ENCODE results near the gene EMP3. TPM values are rescaled to one million over a fixed set of nuclear protein-coding genes. Genes with fewer than 3 reads are reported as not detected.

Gene EMP3
- total and polyA plus RNA-seq, 9 of the 15 experiments (the other 6 are each of a cell fraction or from before 2014, with no cell fraction given), result 123 to 386 (median 296) TPM

DNA sequence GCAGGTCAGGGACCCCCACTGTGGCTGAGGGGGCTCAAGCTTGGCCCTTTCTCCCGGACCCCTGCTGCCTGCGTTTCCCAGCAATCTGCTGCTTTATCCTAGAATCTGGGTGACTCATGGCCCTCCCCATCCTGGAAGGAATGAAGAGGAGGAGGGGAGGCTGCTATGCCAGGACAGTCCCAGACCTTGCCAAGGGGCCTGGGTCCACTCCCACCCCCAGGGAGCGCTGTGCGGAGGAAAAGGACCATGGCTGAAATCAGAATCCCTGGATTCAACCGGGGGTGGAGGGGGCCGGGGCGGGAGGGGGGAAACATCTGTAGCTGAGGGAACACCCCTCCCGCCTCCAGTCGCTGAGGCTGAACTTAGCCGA, 35.0 kb upstream of the EMP3 start (continued):
- TF ChIP-seq, protein P1, sequence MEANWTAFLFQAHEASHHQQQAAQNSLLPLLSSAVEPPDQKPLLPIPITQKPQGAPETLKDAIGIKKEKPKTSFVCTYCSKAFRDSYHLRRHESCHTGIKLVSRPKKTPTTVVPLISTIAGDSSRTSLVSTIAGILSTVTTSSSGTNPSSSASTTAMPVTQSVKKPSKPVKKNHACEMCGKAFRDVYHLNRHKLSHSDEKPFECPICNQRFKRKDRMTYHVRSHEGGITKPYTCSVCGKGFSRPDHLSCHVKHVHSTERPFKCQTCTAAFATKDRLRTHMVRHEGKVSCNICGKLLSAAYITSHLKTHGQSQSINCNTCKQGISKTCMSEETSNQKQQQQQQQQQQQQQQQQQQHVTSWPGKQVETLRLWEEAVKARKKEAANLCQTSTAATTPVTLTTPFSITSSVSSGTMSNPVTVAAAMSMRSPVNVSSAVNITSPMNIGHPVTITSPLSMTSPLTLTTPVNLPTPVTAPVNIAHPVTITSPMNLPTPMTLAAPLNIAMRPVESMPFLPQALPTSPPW (CRISPR knock-in tag; IDR thresholded peaks at IDR 0.05), result peak; percentile 44; the same call in 1 of the 2 replicates
- TF ChIP-seq FOSL1 (tag; conservative IDR thresholded peaks at IDR 0.05) (peak; percentile 73), ZBTB7A (IDR thresholded peaks at IDR 0.05; ENCODE audit: borderline replicate concordance, control insufficient read depth, low read depth, low read length) (peak; percentile 46; the same call in 1 of the 2 replicates), POLR2H (tag; IDR thresholded peaks at IDR 0.05; ENCODE audit: low read depth) (no peak), DACH1 (IDR thresholded peaks at IDR 0.05; ENCODE audit: partially characterized antibody) (no peak), RERE (CRISPR knock-in tag; IDR thresholded peaks at IDR 0.05; ENCODE audit: borderline replicate concordance) (no peak), ZNF57 (CRISPR knock-in tag; IDR thresholded peaks at IDR 0.05) (no peak), JUN (IDR thresholded peaks at IDR 0.05; ENCODE audit: borderline replicate concordance, low read depth, low read length) (peak; percentile 42; the same call in 1 of the 2 replicates), JUN (CRISPR knock-in tag; IDR thresholded peaks at IDR 0.05; ENCODE audit: borderline replicate concordance) (no peak)
- TF ChIP-seq, protein P2, sequence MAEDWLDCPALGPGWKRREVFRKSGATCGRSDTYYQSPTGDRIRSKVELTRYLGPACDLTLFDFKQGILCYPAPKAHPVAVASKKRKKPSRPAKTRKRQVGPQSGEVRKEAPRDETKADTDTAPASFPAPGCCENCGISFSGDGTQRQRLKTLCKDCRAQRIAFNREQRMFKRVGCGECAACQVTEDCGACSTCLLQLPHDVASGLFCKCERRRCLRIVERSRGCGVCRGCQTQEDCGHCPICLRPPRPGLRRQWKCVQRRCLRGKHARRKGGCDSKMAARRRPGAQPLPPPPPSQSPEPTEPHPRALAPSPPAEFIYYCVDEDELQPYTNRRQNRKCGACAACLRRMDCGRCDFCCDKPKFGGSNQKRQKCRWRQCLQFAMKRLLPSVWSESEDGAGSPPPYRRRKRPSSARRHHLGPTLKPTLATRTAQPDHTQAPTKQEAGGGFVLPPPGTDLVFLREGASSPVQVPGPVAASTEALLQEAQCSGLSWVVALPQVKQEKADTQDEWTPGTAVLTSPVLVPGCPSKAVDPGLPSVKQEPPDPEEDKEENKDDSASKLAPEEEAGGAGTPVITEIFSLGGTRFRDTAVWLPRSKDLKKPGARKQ (CRISPR knock-in tag; IDR thresholded peaks at IDR 0.05), result no peak

All from K562 (cell line).